GM12801 (cell line): ENCODE data around the gene MYF6.

ENCODE experiments used
- CTCF ChIP-seq: IDR thresholded peaks from one replicate; pipeline ENCODE4 v1.5.1; 2011; ENCODE audit warnings: control low read depth; ENCODE audit not compliant: insufficient read length; ENCODE audit errors: extremely low read depth

The MYF6 gene

GRCh38 chr12:80707126-80707829 lies at the start of gene MYF6:
TSS of gene MYF6 (plus strand) at chr12:80707634. CDS start at chr12:80707720, 86 bp downstream.
- no peak for TF ChIP-seq CTCF

- TF ChIP-seq CTCF = no peak
Measured at GRCh38 chr12:80659512-80660063, 47.8 kb upstream of the MYF6 start.

- no peak for TF ChIP-seq CTCF
Measured at GRCh38 chr12:80662586-80662985, 44.8 kb upstream of the MYF6 start.

- no peak for TF ChIP-seq CTCF
Measured at GRCh38 chr12:80670214-80670613, 37.2 kb upstream of the MYF6 start.

GRCh38 chr12:80676856-80677255 lies 30.6 kb upstream of the MYF6 start:
- no peak for TF ChIP-seq CTCF

GRCh38 chr12:80677994-80678393 lies 29.4 kb upstream of the MYF6 start:
- no peak for TF ChIP-seq CTCF

GRCh38 chr12:80679346-80680131 lies 27.9 kb upstream of the MYF6 start:
- no peak for TF ChIP-seq CTCF
